Immature natural killer cell (primary cell): ENCODE measurements around the gene GPC6. TPM values are rescaled to one million over a fixed set of nuclear protein-coding genes. Genes with fewer than 3 reads are reported as not detected.

Source experiments
- DNase-seq, 3 donors: peaks; one replicate each; pipeline ENCODE4 v3.0.0; 2022; ENCODE audit warnings: mixed read lengths in 1 of 3
- H3K27ac Mint-ChIP-seq, 6 donors: one replicate each; pipeline ENCODE4 v1.8.0; 2020; ENCODE audit warnings: mixed read lengths in 6 of 6, mild to moderate bottlenecking in 5 of 6, inconsistent platforms in 4 of 6, moderate library complexity in 3 of 6
- H3K27me3 Mint-ChIP-seq, 3 donors: one replicate each; pipeline ENCODE4 v1.8.0; 2020 to 2021; ENCODE audit warnings: low read depth in 3 of 3, mild to moderate bottlenecking in 3 of 3, mixed read lengths in 3 of 3, moderate library complexity in 3 of 3, inconsistent platforms in 1 of 3
- H3K36me3 Mint-ChIP-seq, 3 donors: one replicate each; pipeline ENCODE4 v1.8.0; 2020; ENCODE audit warnings: mixed read lengths in 3 of 3, inconsistent platforms in 2 of 3, mild to moderate bottlenecking in 2 of 3
- H3K4me1 Mint-ChIP-seq, 2 donors: one replicate each; pipeline ENCODE4 v1.8.0; 2020; ENCODE audit warnings: inconsistent platforms in 2 of 2, mild to moderate bottlenecking in 2 of 2, mixed read lengths in 2 of 2, moderate library complexity in 1 of 2
- H3K4me3 Mint-ChIP-seq, 5 donors: one replicate each; pipeline ENCODE4 v1.8.0; 2020; ENCODE audit warnings: mild to moderate bottlenecking in 5 of 5, mixed read lengths in 5 of 5, inconsistent platforms in 3 of 5, moderate library complexity in 3 of 5
- H3K9me3 Mint-ChIP-seq, 6 donors: one replicate each; pipeline ENCODE4 v1.8.0; 2020; ENCODE audit warnings: mild to moderate bottlenecking in 6 of 6, mixed read lengths in 6 of 6, inconsistent platforms in 4 of 6, moderate library complexity in 3 of 6
- polyA plus RNA-seq, 3 donors: library from polyadenylated mRNA; unstranded; fragments of 300-500 nt; fragmentation: Illumina TruSeq; gene quantifications; one replicate each; pipeline ENCODE4 v1.2.3, GENCODE V29; 2021

GPC6 gene
- polyA plus RNA-seq, 3 donors from 2014 or later = not detected

- DNase-seq = no peak
- no peak overlapping the region for H3K4me3 Mint-ChIP-seq
- peaks cover 0 to 5% (median 2%) of the 10 kb centered on the region in 6 donors for H3K9me3 Mint-ChIP-seq
- H3K27me3 Mint-ChIP-seq = peaks cover 0 to 2% (median 0%) of the 10 kb centered on the region in 3 donors
- H3K4me1 Mint-ChIP-seq = no peaks in the 10 kb centered on the region
- no peak overlapping the region for H3K27ac Mint-ChIP-seq
- H3K36me3 Mint-ChIP-seq = no peaks in the 10 kb centered on the region
Measured at GRCh38 chr13:93777504-93777903, 550.9 kb downstream of the GPC6 start.

DNA sequence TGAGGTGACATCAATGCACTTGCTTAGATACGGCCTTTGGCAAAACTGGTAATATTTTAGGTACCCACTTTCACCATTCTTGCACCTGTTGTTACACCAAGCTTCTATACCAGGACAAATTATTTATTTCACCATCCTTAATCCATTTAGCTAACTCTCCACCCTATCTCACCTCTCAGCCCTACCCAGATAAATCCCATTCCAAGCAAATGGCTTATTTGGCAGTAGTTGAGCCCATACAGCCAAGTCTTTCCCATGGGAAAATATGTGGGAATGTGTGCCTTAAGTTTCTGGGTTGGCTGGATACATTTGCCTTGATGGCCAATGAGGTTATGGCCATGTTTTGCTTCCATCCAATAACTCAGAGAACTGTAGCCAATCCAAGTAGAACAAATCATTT is 551.9 kb downstream of the GPC6 start:
- no peak overlapping the region for H3K4me3 Mint-ChIP-seq
- H3K9me3 Mint-ChIP-seq = peaks cover 0 to 6% (median 4%) of the 10 kb centered on the region in 6 donors
- DNase-seq = no peak
- H3K4me1 Mint-ChIP-seq = no peaks in the 10 kb centered on the region
- peaks cover 0 to 2% (median under 1%) of the 10 kb centered on the region in 3 donors for H3K27me3 Mint-ChIP-seq
- H3K36me3 Mint-ChIP-seq = no peaks in the 10 kb centered on the region
- no peak overlapping the region for H3K27ac Mint-ChIP-seq

GRCh38 chr13:93784191-93784590 is 557.6 kb downstream of the GPC6 start:
- Mint-ChIP-seq H3K4me1 (no peaks in the 10 kb centered on the region), H3K27ac (no peak overlapping the region), H3K36me3 (no peaks in the 10 kb centered on the region), H3K4me3 (no peak overlapping the region), H3K27me3 (peaks cover 0 to 5% (median 2%) of the 10 kb centered on the region in 3 donors), H3K9me3 (peaks cover 0 to 10% (median 5%) of the 10 kb centered on the region in 6 donors)
- DNase-seq = no peak

DNA sequence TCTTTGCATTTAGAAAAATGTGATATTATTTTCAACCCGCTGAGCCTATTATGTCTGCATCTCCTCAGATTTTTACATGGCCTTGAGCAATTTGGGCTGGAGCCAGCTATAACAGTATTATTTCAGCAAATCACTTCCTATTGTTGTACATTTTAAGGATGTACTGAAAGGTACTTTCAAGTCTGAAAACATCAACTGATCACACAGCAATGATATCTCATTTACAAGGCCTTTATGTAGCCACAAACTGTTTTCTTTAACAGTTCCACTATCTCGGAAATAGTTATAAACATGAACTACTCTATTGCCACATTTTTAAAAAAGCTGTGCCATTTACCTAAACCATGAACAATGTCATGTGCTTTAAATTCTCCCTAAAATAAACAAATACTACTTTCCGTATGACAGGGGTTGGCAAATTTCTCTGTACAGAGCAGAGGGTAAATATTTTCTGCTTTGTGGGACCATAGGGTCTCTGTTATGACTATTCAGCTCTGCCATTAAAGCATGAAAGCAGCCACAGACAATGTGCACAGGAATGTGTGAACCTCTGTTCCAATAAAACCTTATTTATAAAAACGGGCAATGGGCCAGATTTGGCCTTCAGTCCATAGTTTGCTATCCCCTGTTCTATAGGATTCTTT is 560.4 kb downstream of the GPC6 start:
- DNase-seq = no peak
- no peaks in the 10 kb centered on the region for H3K4me1 Mint-ChIP-seq
- H3K9me3 Mint-ChIP-seq = peaks cover 0 to 9% (median 4%) of the 10 kb centered on the region in 6 donors
- H3K27me3 Mint-ChIP-seq = peaks cover 0 to 5% (median 0%) of the 10 kb centered on the region in 3 donors
- H3K27ac Mint-ChIP-seq = no peak overlapping the region
- no peak overlapping the region for H3K4me3 Mint-ChIP-seq
- H3K36me3 Mint-ChIP-seq = no peaks in the 10 kb centered on the region

- H3K9me3 Mint-ChIP-seq = peaks cover 0 to 5% (median 3%) of the 10 kb centered on the region in 6 donors
Measured at GRCh38 chr13:93788456-93788855, 561.8 kb downstream of the GPC6 start.

GRCh38 chr13:93789058-93789457 is 562.5 kb downstream of the GPC6 start:
- no peak overlapping the region for H3K27ac Mint-ChIP-seq
- no peak for DNase-seq
- no peak overlapping the region for H3K4me3 Mint-ChIP-seq
- no peaks in the 10 kb centered on the region for H3K4me1 Mint-ChIP-seq
- no peaks in the 10 kb centered on the region for H3K36me3 Mint-ChIP-seq
- peaks cover 0 to 3% (median 0%) of the 10 kb centered on the region in 3 donors for H3K27me3 Mint-ChIP-seq
- H3K9me3 Mint-ChIP-seq = peaks cover 0 to 4% (median 0%) of the 10 kb centered on the region in 6 donors

More at GRCh38 chr13:93788456-93788855, 561.8 kb downstream of the GPC6 start:
- Mint-ChIP-seq H3K27me3 (peaks cover 0 to 5% (median 0%) of the 10 kb centered on the region in 3 donors), H3K4me3 (no peak overlapping the region), H3K27ac (no peak overlapping the region), H3K36me3 (no peaks in the 10 kb centered on the region), H3K4me1 (no peaks in the 10 kb centered on the region)
- no peak for DNase-seq

DNA sequence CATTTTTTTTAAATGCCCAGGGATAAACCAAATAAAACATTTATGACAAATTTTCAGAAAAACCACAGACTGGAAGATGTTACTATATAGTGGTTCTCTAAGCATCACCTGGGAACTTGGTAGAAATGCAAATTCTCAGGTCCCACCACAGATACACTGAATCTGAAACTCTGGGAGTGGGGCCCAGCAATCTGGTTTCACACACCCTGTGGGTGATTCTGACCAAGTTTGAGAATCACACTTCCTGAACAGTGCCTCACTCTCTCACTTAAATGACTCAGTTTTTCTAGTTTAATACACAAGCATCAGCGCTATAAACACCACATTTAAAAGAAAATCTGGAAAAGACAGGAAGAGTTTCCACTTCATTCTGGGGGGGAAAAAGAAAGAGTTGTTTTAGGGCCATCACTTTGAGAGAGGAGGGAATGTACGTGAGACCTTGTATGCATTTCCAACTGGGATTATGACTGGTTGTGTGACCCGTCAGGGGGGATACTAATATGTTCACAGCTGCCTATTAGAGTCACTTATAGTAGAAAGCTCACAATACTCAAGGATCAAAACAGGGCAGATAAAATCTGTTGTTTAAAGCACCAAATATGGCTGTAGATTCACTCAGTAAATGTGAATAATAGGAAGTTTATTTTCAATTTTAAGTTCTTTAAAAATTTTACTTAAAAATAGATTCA is 567.7 kb downstream of the GPC6 start:
- Mint-ChIP-seq H3K4me3 (no peak overlapping the region), H3K27me3 (no peaks in the 10 kb centered on the region), H3K27ac (no peak overlapping the region), H3K4me1 (no peaks in the 10 kb centered on the region), H3K36me3 (no peaks in the 10 kb centered on the region), H3K9me3 (peaks cover 0 to 16% (median 2%) of the 10 kb centered on the region in 6 donors)
- no peak for DNase-seq

DNA sequence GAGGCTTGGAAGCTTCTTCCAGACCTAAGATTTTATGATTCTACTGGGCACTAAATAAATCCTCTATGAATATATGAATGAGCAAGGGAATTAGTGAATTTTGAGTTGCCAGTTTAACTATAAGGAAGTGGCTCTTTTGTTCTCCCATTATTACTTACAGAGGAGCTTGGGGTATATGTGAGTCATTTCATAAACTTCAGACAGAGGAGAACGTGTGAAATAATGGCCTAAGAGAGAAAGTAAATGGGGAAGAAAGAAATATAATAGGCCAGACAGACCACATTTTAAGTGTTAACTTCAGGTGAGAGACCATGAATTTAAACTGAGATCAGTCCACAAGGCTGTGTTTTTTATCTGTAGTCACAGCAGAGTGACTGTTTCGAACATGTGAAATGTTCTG is 570.9 kb downstream of the GPC6 start:
- Mint-ChIP-seq H3K27ac (no peak overlapping the region), H3K36me3 (no peaks in the 10 kb centered on the region), H3K27me3 (no peaks in the 10 kb centered on the region), H3K4me3 (no peak overlapping the region), H3K9me3 (peaks cover 0 to 16% (median 2%) of the 10 kb centered on the region in 6 donors), H3K4me1 (no peaks in the 10 kb centered on the region)
- no peak for DNase-seq

GRCh38 chr13:93800342-93800741 is 573.7 kb downstream of the GPC6 start:
- Mint-ChIP-seq H3K27ac (no peak overlapping the region), H3K36me3 (no peaks in the 10 kb centered on the region), H3K9me3 (peaks cover 0 to 15% (median under 1%) of the 10 kb centered on the region in 6 donors), H3K4me1 (no peaks in the 10 kb centered on the region), H3K4me3 (no peak overlapping the region), H3K27me3 (no peaks in the 10 kb centered on the region)
- no peak for DNase-seq

- peaks cover 0 to 11% (median under 1%) of the 10 kb centered on the region in 6 donors for H3K9me3 Mint-ChIP-seq
- DNase-seq = no peak
- no peaks in the 10 kb centered on the region for H3K4me1 Mint-ChIP-seq
- H3K36me3 Mint-ChIP-seq = no peaks in the 10 kb centered on the region
- no peak overlapping the region for H3K27ac Mint-ChIP-seq
- peaks cover 0 to 2% (median 0%) of the 10 kb centered on the region in 3 donors for H3K27me3 Mint-ChIP-seq
- no peak overlapping the region for H3K4me3 Mint-ChIP-seq
Measured at GRCh38 chr13:93805736-93806135, 579.1 kb downstream of the GPC6 start.

DNA sequence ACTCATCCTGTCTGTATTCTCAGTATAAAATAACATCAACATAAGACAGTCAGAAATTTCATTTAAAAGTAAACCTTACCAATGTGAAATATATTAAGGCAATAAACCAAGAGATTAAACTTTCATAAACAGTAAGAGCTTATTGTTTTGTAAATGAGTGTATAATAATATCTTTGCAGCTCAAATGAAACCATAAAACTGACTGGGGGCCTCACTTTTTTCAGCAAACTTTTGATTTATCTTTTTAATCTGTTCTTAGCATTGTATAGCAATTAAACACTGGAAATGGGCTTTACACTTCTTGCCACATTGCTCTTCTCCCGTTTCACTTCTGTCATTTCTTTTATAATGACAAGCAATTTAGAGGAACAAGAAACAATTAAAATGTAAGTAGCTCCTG is 580.3 kb downstream of the GPC6 start:
- H3K27ac Mint-ChIP-seq = no peak overlapping the region

GRCh38 chr13:93810264-93810663 is 583.7 kb downstream of the GPC6 start:
- Mint-ChIP-seq H3K27me3 (peaks cover 1 to 4% (median 2%) of the 10 kb centered on the region in 3 donors), H3K27ac (no peak overlapping the region), H3K9me3 (peaks cover 0 to 13% (median under 1%) of the 10 kb centered on the region in 6 donors), H3K4me3 (no peak overlapping the region), H3K4me1 (no peaks in the 10 kb centered on the region), H3K36me3 (no peaks in the 10 kb centered on the region)
- DNase-seq = no peak

More for the DNA sequence above, 580.3 kb downstream of the GPC6 start:
- DNase-seq = no peak
- Mint-ChIP-seq H3K27me3 (peaks cover 0 to 2% (median 0%) of the 10 kb centered on the region in 3 donors), H3K9me3 (peaks cover 0 to 11% (median under 1%) of the 10 kb centered on the region in 6 donors), H3K4me3 (no peak overlapping the region), H3K36me3 (no peaks in the 10 kb centered on the region), H3K4me1 (no peaks in the 10 kb centered on the region)

GRCh38 chr13:93811071-93811737 is 584.6 kb downstream of the GPC6 start:
- no peak for DNase-seq
- Mint-ChIP-seq H3K36me3 (no peaks in the 10 kb centered on the region), H3K27me3 (peaks cover 1 to 4% (median 2%) of the 10 kb centered on the region in 3 donors), H3K9me3 (peaks cover 0 to 13% (median under 1%) of the 10 kb centered on the region in 6 donors), H3K27ac (no peak overlapping the region), H3K4me1 (no peaks in the 10 kb centered on the region), H3K4me3 (no peak overlapping the region)

- DNase-seq = no peak
- no peaks in the 10 kb centered on the region for H3K36me3 Mint-ChIP-seq
- no peak overlapping the region for H3K27ac Mint-ChIP-seq
- H3K9me3 Mint-ChIP-seq = peaks cover 0 to 13% (median under 1%) of the 10 kb centered on the region in 6 donors
- no peak overlapping the region for H3K4me3 Mint-ChIP-seq
- peaks cover 1 to 4% (median 2%) of the 10 kb centered on the region in 3 donors for H3K27me3 Mint-ChIP-seq
- no peaks in the 10 kb centered on the region for H3K4me1 Mint-ChIP-seq
Measured at GRCh38 chr13:93811738-93812112, 585.1 kb downstream of the GPC6 start.
